IPS-15b (cell line): ENCODE data around the gene PLEKHH3.

ENCODE experiments used
- H3K27me3 ChIP-seq: one replicate; pipeline ENCODE4 v1.6.1; 2013; ENCODE audit warnings: low read length; ENCODE audit not compliant: control insufficient read depth, insufficient read depth
- H3K36me3 ChIP-seq: one replicate; pipeline ENCODE4 v1.6.1; 2013; ENCODE audit warnings: low read length; ENCODE audit not compliant: control insufficient read depth, insufficient read depth
- H3K4me1 ChIP-seq: one replicate; pipeline ENCODE4 v1.6.1; 2013; ENCODE audit warnings: mild to moderate bottlenecking, low read length; ENCODE audit not compliant: control insufficient read depth, insufficient read depth
- H3K4me3 ChIP-seq: one replicate; pipeline ENCODE4 v1.5.1; 2013; ENCODE audit warnings: low read depth, low read length
- H3K9ac ChIP-seq: one replicate; pipeline ENCODE4 v1.6.1; 2013; ENCODE audit warnings: low read depth, mild to moderate bottlenecking, low read length
- H3K9me3 ChIP-seq: one replicate; pipeline ENCODE4 v1.6.1; 2013; ENCODE audit warnings: mild to moderate bottlenecking, low read length; ENCODE audit not compliant: control insufficient read depth, insufficient read depth

Gene PLEKHH3

GRCh38 chr17:42699415-42699740 is 22.6 kb upstream of the PLEKHH3 start:
- no peaks in the 10 kb centered on the region for H3K9me3 ChIP-seq
- H3K9ac ChIP-seq: no peak overlapping the region
- peaks cover 10% of the 10 kb centered on the region for H3K36me3 ChIP-seq

GRCh38 chr17:42698736-42699414 is 22.1 kb upstream of the PLEKHH3 start:
- H3K36me3 ChIP-seq: peaks cover 7% of the 10 kb centered on the region
- no peaks in the 10 kb centered on the region for H3K9me3 ChIP-seq

More at GRCh38 chr17:42699415-42699740, 22.6 kb upstream of the PLEKHH3 start:
- no peak overlapping the region for H3K4me3 ChIP-seq
- no peaks in the 10 kb centered on the region for H3K27me3 ChIP-seq
- peaks cover 5% of the 10 kb centered on the region for H3K4me1 ChIP-seq

GRCh38 chr17:42697108-42697811 is 20.5 kb upstream of the PLEKHH3 start:
- no peaks in the 10 kb centered on the region for H3K9me3 ChIP-seq
- peaks cover 7% of the 10 kb centered on the region for H3K36me3 ChIP-seq
- peaks cover 5% of the 10 kb centered on the region for H3K4me1 ChIP-seq

More at GRCh38 chr17:42698736-42699414, 22.1 kb upstream of the PLEKHH3 start:
- Histone ChIP-seq H3K4me3 (no peak overlapping the region), H3K9ac (no peak overlapping the region), H3K4me1 (peaks cover 5% of the 10 kb centered on the region), H3K27me3 (no peaks in the 10 kb centered on the region)

GRCh38 chr17:42695500-42695899 is 18.7 kb upstream of the PLEKHH3 start:
- peaks cover 5% of the 10 kb centered on the region for H3K4me1 ChIP-seq
- H3K36me3 ChIP-seq: peaks cover 3% of the 10 kb centered on the region
- H3K27me3 ChIP-seq: no peaks in the 10 kb centered on the region
- no peak overlapping the region for H3K4me3 ChIP-seq
- no peaks in the 10 kb centered on the region for H3K9me3 ChIP-seq
- H3K9ac ChIP-seq: no peak overlapping the region

More at GRCh38 chr17:42697108-42697811, 20.5 kb upstream of the PLEKHH3 start:
- Histone ChIP-seq H3K27me3 (no peaks in the 10 kb centered on the region), H3K4me3 (no peak overlapping the region), H3K9ac (no peak overlapping the region)

- Histone ChIP-seq H3K9ac (no peak overlapping the region), H3K4me1 (peaks cover 5% of the 10 kb centered on the region), H3K4me3 (no peak overlapping the region), H3K27me3 (no peaks in the 10 kb centered on the region), H3K36me3 (peaks cover 3% of the 10 kb centered on the region), H3K9me3 (no peaks in the 10 kb centered on the region)
These were observed 17.7 kb upstream of the PLEKHH3 start for GRCh38 chr17:42694524-42694923.

- Histone ChIP-seq H3K4me1 (no peaks in the 10 kb centered on the region), H3K9me3 (no peaks in the 10 kb centered on the region), H3K27me3 (no peaks in the 10 kb centered on the region), H3K36me3 (peaks cover 3% of the 10 kb centered on the region), H3K4me3 (no peak overlapping the region), H3K9ac (no peak overlapping the region)
These were observed 15.7 kb upstream of the PLEKHH3 start for GRCh38 chr17:42692489-42692888.

- no peaks in the 10 kb centered on the region for H3K27me3 ChIP-seq
- H3K9ac ChIP-seq: no peak overlapping the region
- H3K4me1 ChIP-seq: no peaks in the 10 kb centered on the region
- H3K4me3 ChIP-seq: no peak overlapping the region
- H3K9me3 ChIP-seq: no peaks in the 10 kb centered on the region
- no peaks in the 10 kb centered on the region for H3K36me3 ChIP-seq
These were observed 14.3 kb upstream of the PLEKHH3 start for GRCh38 chr17:42691021-42691545.

GRCh38 chr17:42690596-42690995 is 13.8 kb upstream of the PLEKHH3 start:
- Histone ChIP-seq H3K9me3 (no peaks in the 10 kb centered on the region), H3K9ac (no peak overlapping the region), H3K36me3 (peaks cover 2% of the 10 kb centered on the region), H3K4me3 (no peak overlapping the region), H3K27me3 (peaks cover 5% of the 10 kb centered on the region), H3K4me1 (no peaks in the 10 kb centered on the region)

GRCh38 chr17:42687707-42688320 is 11.0 kb upstream of the PLEKHH3 start:
- peaks cover 27% of the 10 kb centered on the region for H3K27me3 ChIP-seq
- no peaks in the 10 kb centered on the region for H3K9me3 ChIP-seq
- H3K36me3 ChIP-seq: peaks cover 5% of the 10 kb centered on the region
- no peak overlapping the region for H3K9ac ChIP-seq
- no peaks in the 10 kb centered on the region for H3K4me1 ChIP-seq
- no peak overlapping the region for H3K4me3 ChIP-seq

GRCh38 chr17:42686520-42687128 is 9.8 kb upstream of the PLEKHH3 start:
- Histone ChIP-seq H3K4me1 (no peaks in the 10 kb centered on the region), H3K9me3 (no peaks in the 10 kb centered on the region), H3K36me3 (peaks cover 5% of the 10 kb centered on the region), H3K27me3 (peaks cover 35% of the 10 kb centered on the region), H3K9ac (no peak overlapping the region), H3K4me3 (no peak overlapping the region)

- H3K4me1 ChIP-seq: peaks cover 4% of the 10 kb centered on the region
- no peak overlapping the region for H3K9ac ChIP-seq
- H3K27me3 ChIP-seq: peaks cover 39% of the 10 kb centered on the region
- peaks cover 5% of the 10 kb centered on the region for H3K36me3 ChIP-seq
- H3K9me3 ChIP-seq: no peaks in the 10 kb centered on the region
- H3K4me3 ChIP-seq: no peak overlapping the region
These were observed 9.0 kb upstream of the PLEKHH3 start for GRCh38 chr17:42685831-42686230.
